ENCODE data around the gene NHLRC2.

Gene NHLRC2

DNA sequence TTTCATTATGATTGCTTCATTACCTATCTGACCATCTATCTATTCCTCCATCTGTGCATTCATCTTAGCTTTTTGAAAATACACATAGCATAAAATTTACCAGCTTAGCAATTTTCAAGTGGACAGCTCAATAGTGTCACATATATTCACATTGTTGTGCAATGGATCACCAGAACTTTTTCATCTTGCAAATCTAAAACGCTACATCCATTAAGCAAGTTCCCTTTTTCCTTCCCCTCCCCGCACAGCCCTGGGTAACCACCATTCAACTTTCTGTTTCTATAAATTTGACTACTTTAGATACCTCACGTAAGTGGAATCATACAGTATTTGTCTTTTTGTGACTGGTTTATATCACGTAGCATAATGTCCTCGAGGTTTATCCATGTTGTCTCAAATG lies 111.2 kb downstream of the NHLRC2 start:
- TF ChIP-seq, protein P1, sequence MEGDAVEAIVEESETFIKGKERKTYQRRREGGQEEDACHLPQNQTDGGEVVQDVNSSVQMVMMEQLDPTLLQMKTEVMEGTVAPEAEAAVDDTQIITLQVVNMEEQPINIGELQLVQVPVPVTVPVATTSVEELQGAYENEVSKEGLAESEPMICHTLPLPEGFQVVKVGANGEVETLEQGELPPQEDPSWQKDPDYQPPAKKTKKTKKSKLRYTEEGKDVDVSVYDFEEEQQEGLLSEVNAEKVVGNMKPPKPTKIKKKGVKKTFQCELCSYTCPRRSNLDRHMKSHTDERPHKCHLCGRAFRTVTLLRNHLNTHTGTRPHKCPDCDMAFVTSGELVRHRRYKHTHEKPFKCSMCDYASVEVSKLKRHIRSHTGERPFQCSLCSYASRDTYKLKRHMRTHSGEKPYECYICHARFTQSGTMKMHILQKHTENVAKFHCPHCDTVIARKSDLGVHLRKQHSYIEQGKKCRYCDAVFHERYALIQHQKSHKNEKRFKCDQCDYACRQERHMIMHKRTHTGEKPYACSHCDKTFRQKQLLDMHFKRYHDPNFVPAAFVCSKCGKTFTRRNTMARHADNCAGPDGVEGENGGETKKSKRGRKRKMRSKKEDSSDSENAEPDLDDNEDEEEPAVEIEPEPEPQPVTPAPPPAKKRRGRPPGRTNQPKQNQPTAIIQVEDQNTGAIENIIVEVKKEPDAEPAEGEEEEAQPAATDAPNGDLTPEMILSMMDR (IDR thresholded peaks at IDR 0.05; ENCODE audit: insufficient read depth, missing control alignments) = no peak
- no peak for FAIRE-seq

More for the DNA sequence above, 111.2 kb downstream of the NHLRC2 start:
- no peak for DNase-seq (ENCODE audit: insufficient read length, low spot score)

All from D721Med (cell line).